Uterus (tissue), 4 donors: ENCODE results near the gene RNF144A. TPM values are rescaled to one million over a fixed set of nuclear protein-coding genes. Genes with fewer than 3 reads are reported as not detected.

Source experiments
- DNase-seq, 2 donors: peaks; one replicate each; pipeline ENCODE4 v3.0.0-alpha.2; 2019 to 2020
- H3K27ac ChIP-seq, 2 donors: fragments of 200-600 bp; sonication (generic); 1 replicate in 1 of 2; 2 replicates in 1 of 2; pipeline ENCODE4 v1.5.1; 2016 to 2018
- H3K27me3 ChIP-seq, 2 donors: fragments of 200-600 bp; sonication (generic); one replicate each; pipeline ENCODE4 v1.5.1; 2018 to 2019; ENCODE audit warnings: control low read depth in 1 of 2
- H3K36me3 ChIP-seq, 2 donors: fragments of 200-600 bp; sonication (generic); one replicate each; pipeline ENCODE4 v1.5.1; 2019; ENCODE audit warnings: control low read depth in 1 of 2
- H3K4me1 ChIP-seq, 2 donors: fragments of 200-600 bp; sonication (generic); one replicate each; pipeline ENCODE4 v1.5.1; 2018 to 2019; ENCODE audit warnings: control low read depth in 1 of 2
- H3K4me3 ChIP-seq, 2 donors: fragments of 200-600 bp; sonication (generic); 1 replicate in 1 of 2; 2 replicates in 1 of 2; pipeline ENCODE4 v1.5.1; 2018 to 2019; ENCODE audit warnings: mild to moderate bottlenecking in 1 of 2
- H3K9me3 ChIP-seq, 2 donors: fragments of 200-600 bp; sonication (generic); one replicate each; pipeline ENCODE4 v1.5.1; 2019; ENCODE audit warnings: control low read depth in 1 of 2
- POLR2A ChIP-seq, 2 donors: fragments of 450-650 bp; IDR thresholded peaks; one replicate each; pipeline ENCODE4 v1.6.1; 2016; ENCODE audit warnings: antibody characterized with exemption in 2 of 2, mild to moderate bottlenecking in 1 of 2, moderate library complexity in 1 of 2
- intact Hi-C: fragments of 100-400 bp; cut with DNase I; formaldehyde crosslinking; loops from one replicate; pipeline ENCODE4 v1.15.1; 2023; ENCODE audit warnings: low total_unique reads
- total RNA-seq, 4 donors: library from RNA; depleted of rRNA in 3 of 4; stranded (reverse); fragments of >200 nt in 3 of 4; gene quantifications; one replicate each; pipeline versions ENCODE4 v1.1.0 to v1.2.4, GENCODE V29; 2014 to 2023
- TF ChIP-seq, protein P1 (sequence below), 4 experiments: fragments of 200-600 bp in 2 of 4; fragments of 450-650 bp in 2 of 4; sonication (generic) in 2 of 4; IDR thresholded peaks; one replicate each; pipeline ENCODE4 v1.5.1; 2016 to 2019; ENCODE audit warnings: antibody characterized with exemption in 4 of 4, mild to moderate bottlenecking in 2 of 4, moderate library complexity in 1 of 4
- donor health status: DM: yes; HTN: yes; CAD: no.

RNF144A gene
- total RNA-seq, 4 donors from 2014 or later: 22.5 to 103 (median 63.0) TPM

GRCh38 chr2:6955511-6956136, 38.4 kb downstream of the RNF144A start:
- Histone ChIP-seq H3K4me1 (peaks cover 0 to 9% of the 10 kb centered on the region in 2 donors), H3K27ac (peak overlapping the region; percentile 23 to 54), H3K36me3 (no peaks in the 10 kb centered on the region), H3K27me3 (no peaks in the 10 kb centered on the region), H3K4me3 (no peak overlapping the region), H3K9me3 (no peaks in the 10 kb centered on the region)
- no peak for DNase-seq
- no peak for TF ChIP-seq POLR2A (IDR thresholded peaks at IDR 0.05)
- TF ChIP-seq, protein P1, sequence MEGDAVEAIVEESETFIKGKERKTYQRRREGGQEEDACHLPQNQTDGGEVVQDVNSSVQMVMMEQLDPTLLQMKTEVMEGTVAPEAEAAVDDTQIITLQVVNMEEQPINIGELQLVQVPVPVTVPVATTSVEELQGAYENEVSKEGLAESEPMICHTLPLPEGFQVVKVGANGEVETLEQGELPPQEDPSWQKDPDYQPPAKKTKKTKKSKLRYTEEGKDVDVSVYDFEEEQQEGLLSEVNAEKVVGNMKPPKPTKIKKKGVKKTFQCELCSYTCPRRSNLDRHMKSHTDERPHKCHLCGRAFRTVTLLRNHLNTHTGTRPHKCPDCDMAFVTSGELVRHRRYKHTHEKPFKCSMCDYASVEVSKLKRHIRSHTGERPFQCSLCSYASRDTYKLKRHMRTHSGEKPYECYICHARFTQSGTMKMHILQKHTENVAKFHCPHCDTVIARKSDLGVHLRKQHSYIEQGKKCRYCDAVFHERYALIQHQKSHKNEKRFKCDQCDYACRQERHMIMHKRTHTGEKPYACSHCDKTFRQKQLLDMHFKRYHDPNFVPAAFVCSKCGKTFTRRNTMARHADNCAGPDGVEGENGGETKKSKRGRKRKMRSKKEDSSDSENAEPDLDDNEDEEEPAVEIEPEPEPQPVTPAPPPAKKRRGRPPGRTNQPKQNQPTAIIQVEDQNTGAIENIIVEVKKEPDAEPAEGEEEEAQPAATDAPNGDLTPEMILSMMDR (IDR thresholded peaks at IDR 0.05): no peak
- intact Hi-C loops: no loop called here

- no peaks in the 10 kb centered on the region for H3K36me3 ChIP-seq
- H3K27me3 ChIP-seq: no peaks in the 10 kb centered on the region
Measured at GRCh38 chr2:6956566-6956965, 39.4 kb downstream of the RNF144A start.

DNA sequence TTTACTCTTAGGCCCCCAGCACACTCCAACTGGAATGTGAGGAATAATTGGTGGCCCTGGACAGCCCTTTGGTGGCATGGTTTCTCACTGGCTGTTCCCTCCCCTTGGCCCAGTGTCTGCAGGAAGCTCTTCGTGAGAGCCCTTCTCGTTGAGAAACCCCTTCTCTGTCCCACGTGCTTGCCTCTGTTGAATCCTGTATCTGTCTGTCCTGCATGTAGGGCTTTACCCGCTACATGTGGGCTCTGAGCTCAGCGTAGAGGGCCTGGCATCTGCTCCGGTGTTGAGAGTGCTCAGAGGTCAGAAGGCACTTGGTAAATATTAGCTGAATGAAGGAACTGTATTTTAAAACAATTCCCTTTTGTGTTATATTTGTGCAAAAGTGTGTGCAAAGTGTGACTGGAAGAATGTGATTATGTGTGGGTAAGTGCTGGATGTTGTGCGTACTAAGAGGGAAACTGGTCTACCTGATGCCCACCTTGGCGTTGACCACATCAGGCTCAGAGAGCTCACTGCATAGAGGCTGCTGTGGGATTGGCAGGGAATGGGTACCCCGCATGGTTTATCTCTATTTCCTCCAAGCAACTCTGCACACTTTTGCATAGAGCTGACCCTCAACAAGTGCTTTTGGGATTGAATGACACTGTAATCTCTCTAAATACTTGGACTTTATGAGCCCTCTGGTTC, 40.0 kb downstream of the RNF144A start:
- intact Hi-C loops: no loop called here

More at GRCh38 chr2:6956566-6956965, 39.4 kb downstream of the RNF144A start:
- Histone ChIP-seq H3K27ac (peak overlapping the region in 1 of 2 donors; percentile 5), H3K9me3 (no peaks in the 10 kb centered on the region), H3K4me1 (peaks cover 6 to 9% of the 10 kb centered on the region in 2 donors), H3K4me3 (no peak overlapping the region)
- intact Hi-C loops: no loop called here
- TF ChIP-seq POLR2A (IDR thresholded peaks at IDR 0.05): no peak
- TF ChIP-seq, protein P1 (IDR thresholded peaks at IDR 0.05): no peak
- no peak for DNase-seq

GRCh38 chr2:6957910-6958615, 40.9 kb downstream of the RNF144A start:
- TF ChIP-seq POLR2A (IDR thresholded peaks at IDR 0.05): no peak
- TF ChIP-seq, protein P1 (IDR thresholded peaks at IDR 0.05): no peak
- peak; percentile 51 to 63 for DNase-seq

More for the DNA sequence above, 40.0 kb downstream of the RNF144A start:
- H3K36me3 ChIP-seq: no peaks in the 10 kb centered on the region
- TF ChIP-seq, protein P1 (IDR thresholded peaks at IDR 0.05): no peak
- TF ChIP-seq POLR2A (IDR thresholded peaks at IDR 0.05): no peak
- H3K27ac ChIP-seq: peak overlapping the region in 1 of 2 donors; percentile 5
- no peaks in the 10 kb centered on the region for H3K27me3 ChIP-seq
- no peaks in the 10 kb centered on the region for H3K9me3 ChIP-seq
- no peak for DNase-seq
- H3K4me1 ChIP-seq: peaks cover 6 to 9% of the 10 kb centered on the region in 2 donors
- no peak overlapping the region for H3K4me3 ChIP-seq

More at GRCh38 chr2:6957910-6958615, 40.9 kb downstream of the RNF144A start:
- intact Hi-C loops: no loop called here
- no peak overlapping the region for H3K4me3 ChIP-seq
- peaks cover 6 to 9% of the 10 kb centered on the region in 2 donors for H3K4me1 ChIP-seq
- H3K9me3 ChIP-seq: no peaks in the 10 kb centered on the region
- peak overlapping the region in 1 of 2 donors; percentile 74 for H3K27ac ChIP-seq
- no peaks in the 10 kb centered on the region for H3K36me3 ChIP-seq
- no peaks in the 10 kb centered on the region for H3K27me3 ChIP-seq
